ENCODE results near the gene SSC5D. TPM values are rescaled to one million over a fixed set of nuclear protein-coding genes. Genes with fewer than 3 reads are reported as not detected.
"Not testable (repeated sequence)": the region's sequence is repeated elsewhere in the genome, so short reads cannot be mapped to it uniquely, and the experiment has no call there.

SSC5D gene
- total RNA-seq, 1 donor from 2014 or later: 1.3 TPM

DNA sequence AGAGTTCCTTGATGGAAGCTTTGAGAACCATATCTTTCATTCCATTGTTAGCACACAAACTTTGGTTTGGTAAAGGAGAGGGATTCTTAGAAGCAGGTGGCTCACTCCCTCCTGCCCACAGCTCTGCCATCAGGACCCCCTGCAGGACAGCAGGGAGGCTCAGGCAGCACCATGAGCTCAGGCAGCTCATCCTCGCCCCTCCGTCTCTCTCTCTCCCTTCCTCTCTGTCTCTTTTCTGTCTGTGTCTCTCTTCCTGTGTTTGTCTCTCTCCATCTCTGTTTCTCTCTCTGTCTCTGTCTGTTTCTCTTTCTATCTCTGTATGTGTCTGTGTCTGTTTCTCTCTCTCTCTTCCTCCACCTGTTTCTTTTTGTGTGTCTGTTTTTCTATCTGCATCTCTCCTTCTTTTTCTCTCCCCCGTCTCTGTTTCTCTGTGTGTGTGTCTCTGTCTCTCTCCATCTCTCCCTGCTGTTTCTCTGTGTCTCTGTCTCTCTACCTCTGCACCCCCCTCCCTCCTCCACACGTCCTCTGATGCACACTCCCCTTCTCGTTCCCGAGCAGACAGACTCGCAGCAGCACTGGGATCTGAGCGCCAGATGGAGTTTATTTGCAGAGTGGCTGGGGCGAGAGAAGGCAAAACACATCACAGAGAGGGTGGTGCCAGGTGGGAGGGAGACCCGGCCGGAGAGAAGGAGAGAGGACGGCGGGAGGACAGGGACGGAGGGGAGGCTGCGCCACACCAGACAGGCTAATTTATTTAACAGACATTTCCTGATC is 40.0 kb downstream of the SSC5D start:
- H3K27me3 Mint-ChIP-seq (ENCODE audit: low read depth): peaks cover 7% of the 10 kb centered on the region
- no peak overlapping the region for H3K27ac Mint-ChIP-seq (ENCODE audit: unreplicated experiment)
- no peaks in the 10 kb centered on the region for H3K4me1 Mint-ChIP-seq
- H3K36me3 Mint-ChIP-seq (ENCODE audit: low read depth): no peaks in the 10 kb centered on the region
- DNase-seq (ENCODE audit: low read depth, low spot score): no peak
- TF ChIP-seq, protein P1, sequence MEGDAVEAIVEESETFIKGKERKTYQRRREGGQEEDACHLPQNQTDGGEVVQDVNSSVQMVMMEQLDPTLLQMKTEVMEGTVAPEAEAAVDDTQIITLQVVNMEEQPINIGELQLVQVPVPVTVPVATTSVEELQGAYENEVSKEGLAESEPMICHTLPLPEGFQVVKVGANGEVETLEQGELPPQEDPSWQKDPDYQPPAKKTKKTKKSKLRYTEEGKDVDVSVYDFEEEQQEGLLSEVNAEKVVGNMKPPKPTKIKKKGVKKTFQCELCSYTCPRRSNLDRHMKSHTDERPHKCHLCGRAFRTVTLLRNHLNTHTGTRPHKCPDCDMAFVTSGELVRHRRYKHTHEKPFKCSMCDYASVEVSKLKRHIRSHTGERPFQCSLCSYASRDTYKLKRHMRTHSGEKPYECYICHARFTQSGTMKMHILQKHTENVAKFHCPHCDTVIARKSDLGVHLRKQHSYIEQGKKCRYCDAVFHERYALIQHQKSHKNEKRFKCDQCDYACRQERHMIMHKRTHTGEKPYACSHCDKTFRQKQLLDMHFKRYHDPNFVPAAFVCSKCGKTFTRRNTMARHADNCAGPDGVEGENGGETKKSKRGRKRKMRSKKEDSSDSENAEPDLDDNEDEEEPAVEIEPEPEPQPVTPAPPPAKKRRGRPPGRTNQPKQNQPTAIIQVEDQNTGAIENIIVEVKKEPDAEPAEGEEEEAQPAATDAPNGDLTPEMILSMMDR (conservative IDR thresholded peaks at IDR 0.05): no peak
- no peaks in the 10 kb centered on the region for H3K9me3 Mint-ChIP-seq
- H3K4me3 Mint-ChIP-seq: no peak overlapping the region

DNA sequence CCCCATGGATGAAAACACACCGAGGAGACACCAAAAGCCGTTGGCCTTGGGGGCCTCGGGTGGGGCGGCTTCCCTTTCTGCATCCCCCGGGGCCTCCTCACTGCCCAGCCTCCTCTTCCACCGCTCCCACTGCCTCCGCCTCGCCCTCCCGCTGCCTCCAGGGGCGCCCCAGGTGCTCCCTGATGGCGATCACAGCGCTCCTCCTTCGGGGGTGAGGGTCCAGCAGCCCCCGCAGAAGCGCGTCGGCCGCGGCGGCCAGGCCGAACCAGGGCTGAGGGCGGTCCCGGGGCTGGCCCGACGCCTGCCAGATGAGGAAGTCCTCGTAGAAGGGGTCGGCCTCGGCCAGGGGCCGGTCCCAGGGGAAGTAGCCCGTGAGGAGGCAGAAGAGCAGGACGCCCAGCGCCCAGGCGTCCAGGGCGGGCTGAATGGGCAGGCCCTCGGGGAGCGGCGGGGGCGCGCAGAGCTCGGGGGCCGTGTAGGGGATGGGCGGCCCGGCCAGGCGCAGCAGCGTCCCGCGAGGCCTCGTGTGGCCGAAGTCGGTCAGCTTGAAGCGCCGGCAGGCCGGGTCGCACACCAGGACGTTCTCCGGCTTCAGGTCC is 41.5 kb downstream of the SSC5D start:
- no peak for DNase-seq (ENCODE audit: low read depth, low spot score)
- no peak overlapping the region for H3K27ac Mint-ChIP-seq (ENCODE audit: unreplicated experiment)
- TF ChIP-seq, protein P1 (conservative IDR thresholded peaks at IDR 0.05): no peak

DNA sequence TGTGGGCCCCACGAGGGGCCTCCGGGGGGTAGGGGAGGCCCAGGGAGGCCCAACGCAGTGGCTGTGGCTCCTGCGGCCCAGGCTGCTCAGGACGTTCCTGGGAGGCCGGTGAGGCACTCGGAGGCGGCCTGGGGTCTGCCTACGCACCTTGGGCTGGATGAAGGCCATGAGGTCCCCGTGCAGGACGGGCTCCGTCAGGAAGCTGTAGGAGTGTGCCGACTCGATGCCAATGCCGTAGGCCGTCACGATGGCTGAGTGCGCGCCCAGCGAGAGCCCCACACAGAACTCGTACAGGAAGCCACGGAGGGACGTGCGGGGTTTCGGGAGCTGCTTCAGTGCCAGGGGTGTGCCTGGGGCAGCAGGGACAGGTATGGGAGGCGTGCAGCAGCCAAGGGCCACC is 42.8 kb downstream of the SSC5D start:
- TF ChIP-seq, protein P1 (conservative IDR thresholded peaks at IDR 0.05): no peak
- no peak overlapping the region for H3K4me3 Mint-ChIP-seq
- H3K27me3 Mint-ChIP-seq (ENCODE audit: low read depth): no peaks in the 10 kb centered on the region
- no peaks in the 10 kb centered on the region for H3K9me3 Mint-ChIP-seq
- DNase-seq (ENCODE audit: low read depth, low spot score): no peak
- H3K4me1 Mint-ChIP-seq: no peaks in the 10 kb centered on the region
- H3K27ac Mint-ChIP-seq (ENCODE audit: unreplicated experiment): no peak overlapping the region
- no peaks in the 10 kb centered on the region for H3K36me3 Mint-ChIP-seq (ENCODE audit: low read depth)

More for the DNA sequence above, 41.5 kb downstream of the SSC5D start:
- Mint-ChIP-seq H3K4me1 (no peaks in the 10 kb centered on the region), H3K4me3 (no peak overlapping the region), H3K9me3 (no peaks in the 10 kb centered on the region), H3K27me3 (ENCODE audit: low read depth) (peaks cover 3% of the 10 kb centered on the region), H3K36me3 (ENCODE audit: low read depth) (no peaks in the 10 kb centered on the region)

DNA sequence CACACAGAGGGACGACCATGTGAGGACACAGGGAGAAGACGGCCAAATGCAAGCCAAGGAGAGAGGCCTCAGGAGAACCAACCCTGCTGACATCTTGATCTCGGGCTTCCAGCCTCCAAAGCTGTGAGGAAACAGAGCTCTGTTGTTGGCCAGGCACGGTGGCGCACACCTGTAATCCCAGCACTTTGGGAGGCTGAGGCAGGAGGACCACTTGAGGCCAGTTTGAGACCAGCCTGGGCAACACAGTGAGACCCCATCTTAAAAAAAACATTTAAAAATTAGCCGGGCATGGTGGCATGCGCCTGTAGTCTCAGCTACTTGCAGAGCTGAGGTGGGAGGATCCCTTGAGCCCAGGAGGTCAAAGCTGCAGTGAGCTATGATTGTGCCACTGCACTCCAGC is 46.0 kb downstream of the SSC5D start:
- H3K27me3 Mint-ChIP-seq (ENCODE audit: low read depth); H3K36me3 Mint-ChIP-seq (ENCODE audit: low read depth); H3K9me3 Mint-ChIP-seq; DNase-seq (ENCODE audit: low read depth, low spot score); H3K4me1 Mint-ChIP-seq; H3K27ac Mint-ChIP-seq (ENCODE audit: unreplicated experiment); H3K4me3 Mint-ChIP-seq: not testable (repeated sequence)

DNA sequence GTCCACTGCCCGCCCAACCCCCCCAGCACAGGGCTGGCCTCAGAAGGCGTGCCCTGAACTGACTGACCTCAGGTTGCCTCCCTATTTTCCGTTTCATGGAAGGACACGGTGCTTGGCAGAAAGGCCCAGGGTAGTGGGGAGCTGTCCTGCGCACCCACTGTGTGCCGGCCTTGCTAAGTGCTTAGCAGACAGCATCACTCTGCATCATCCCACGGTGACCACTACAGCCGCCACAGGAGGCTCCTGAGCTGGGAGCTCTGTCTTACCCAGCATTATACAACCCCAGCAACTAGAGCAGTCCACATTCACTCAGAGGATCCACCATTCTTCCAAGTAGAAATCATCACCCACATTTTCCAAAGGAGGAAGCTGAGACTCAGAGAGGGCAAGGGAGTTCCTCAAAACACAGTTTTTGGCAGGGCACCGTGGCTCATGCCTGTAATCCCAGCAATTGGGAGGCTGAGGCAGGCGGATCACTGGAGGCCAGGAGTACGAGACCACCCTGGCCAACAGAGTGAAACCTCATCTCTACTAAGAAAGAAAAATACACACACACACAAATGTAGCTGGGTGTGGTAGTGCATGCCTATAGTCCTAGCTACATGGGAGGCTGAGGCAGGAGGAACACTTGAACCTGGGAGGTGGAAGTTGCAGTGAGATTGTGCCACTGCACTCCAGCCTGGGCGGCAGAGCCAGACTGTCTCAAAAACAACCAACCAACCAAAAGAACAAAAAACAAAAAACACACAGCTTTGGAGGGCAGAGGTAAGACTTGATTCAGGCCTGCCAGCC is 47.1 kb downstream of the SSC5D start:
- Mint-ChIP-seq H3K4me3 (no peak overlapping the region), H3K9me3 (no peaks in the 10 kb centered on the region), H3K4me1 (no peaks in the 10 kb centered on the region), H3K27ac (ENCODE audit: unreplicated experiment) (peak overlapping the region; percentile 35), H3K36me3 (ENCODE audit: low read depth) (no peaks in the 10 kb centered on the region), H3K27me3 (ENCODE audit: low read depth) (no peaks in the 10 kb centered on the region)
- DNase-seq (ENCODE audit: low read depth, low spot score): no peak
- TF ChIP-seq, protein P1 (conservative IDR thresholded peaks at IDR 0.05): no peak
